PC-3 (cell line): ENCODE measurements around the gene GRK6. TPM values are rescaled to one million over a fixed set of nuclear protein-coding genes. Genes with fewer than 3 reads are reported as not detected.

Source experiments
- ATAC-seq: fragments of 200-7000 bp; cut with Tn5 transposase; 2 replicates; pipeline ENCODE4 v1.9.1; 2020; ENCODE audit warnings: mild to moderate bottlenecking, moderate library complexity
- BruUV-seq: library from RNA; stranded (reverse); fragments of 400-500 nt; replicated peaks from 2 replicates; lab custom pipeline; 2021; lab: Mats Ljungman, UMichigan
- CTCF ChIA-PET: fragments of 300-600 bp; sonication (Branson Sonifier 250); formaldehyde crosslinking; loops from one replicate; lab custom pipeline; 2022; ENCODE audit warnings: antibody characterized with exemption; lab: Charles Lee
- POLR2A ChIA-PET: fragments of 300-600 bp; sonication (Branson Sonifier 250); formaldehyde crosslinking; loops from one replicate; lab custom pipeline; 2022; ENCODE audit warnings: antibody characterized with exemption; ENCODE audit not compliant: unreplicated experiment; lab: Charles Lee
- DNase-seq: peaks from one replicate; pipeline ENCODE4 v3.0.0-alpha.2; 2015
- H2AFZ ChIP-seq: fragments of 300-600 bp; sonication (generic); 2 replicates; pipeline ENCODE4 v1.6.0; 2016; ENCODE audit warnings: antibody characterized with exemption, low read length
- H3F3A ChIP-seq: fragments of 300-600 bp; sonication (generic); one replicate; pipeline ENCODE4 v1.6.0; 2017; ENCODE audit warnings: antibody characterized with exemption, low read length, control low read depth, mild to moderate bottlenecking; ENCODE audit not compliant: unreplicated experiment
- H3K27ac ChIP-seq: fragments of 300-600 bp; sonication (generic); 2 replicates; pipeline ENCODE4 v1.5.1; 2016; ENCODE audit warnings: mild to moderate bottlenecking, low read length
- H3K27me3 ChIP-seq: fragments of 300-600 bp; sonication (generic); 2 replicates; pipeline ENCODE4 v1.6.1; 2016; ENCODE audit warnings: low read length, mixed read lengths
- H3K36me3 ChIP-seq: fragments of 300-600 bp; sonication (generic); 2 replicates; pipeline ENCODE4 v1.6.1; 2016; ENCODE audit warnings: low read depth, mixed run types, low read length, mixed read lengths
- H3K4me1 ChIP-seq: fragments of 300-600 bp; sonication (generic); 2 replicates; pipeline ENCODE4 v1.5.1; 2016; ENCODE audit warnings: low read length; ENCODE audit not compliant: insufficient read depth
- H3K4me2 ChIP-seq: fragments of 300-600 bp; sonication (generic); 2 replicates; pipeline ENCODE4 v1.6.0; 2016; ENCODE audit warnings: low read length
- H3K4me3 ChIP-seq: fragments of 300-600 bp; sonication (generic); 2 replicates; pipeline ENCODE4 v1.5.1; 2016; ENCODE audit warnings: mild to moderate bottlenecking, low read length, mixed read lengths
- H3K79me2 ChIP-seq: fragments of 300-600 bp; sonication (generic); 2 replicates; pipeline ENCODE4 v1.6.1; 2017; ENCODE audit warnings: low read length, mixed read lengths
- H3K9ac ChIP-seq: fragments of 300-600 bp; sonication (generic); 2 replicates; pipeline ENCODE4 v1.6.0; 2016; ENCODE audit warnings: mild to moderate bottlenecking, low read length
- H3K9me2 ChIP-seq: fragments of 300-600 bp; sonication (generic); replicated peaks from 2 replicates; pipeline ENCODE4 v1.6.1; 2016; ENCODE audit warnings: mixed run types, low read length, mixed read lengths
- H3K9me3 ChIP-seq: fragments of 300-600 bp; sonication (generic); 2 replicates; pipeline ENCODE4 v1.6.1; 2016; ENCODE audit warnings: low read length, mixed read lengths
- H4K20me1 ChIP-seq: fragments of 300-600 bp; sonication (generic); 2 replicates; pipeline ENCODE4 v1.6.1; 2016; ENCODE audit warnings: low read length, mixed read lengths
- CTCF ChIP-seq: fragments of 300-600 bp; sonication (generic); conservative IDR thresholded peaks from 2 replicates; pipeline ENCODE4 v1.5.1; 2017; ENCODE audit warnings: antibody characterized with exemption, low read depth, mild to moderate bottlenecking, low read length
- EZH2 ChIP-seq: fragments of 300-600 bp; sonication (generic); IDR thresholded peaks from one replicate; pipeline ENCODE4 v1.6.1; 2017; ENCODE audit warnings: antibody characterized with exemption, mild to moderate bottlenecking, low read length; ENCODE audit not compliant: unreplicated experiment
- EZH2phosphoT487 ChIP-seq: fragments of 300-600 bp; sonication (generic); IDR thresholded peaks from 2 replicates; pipeline ENCODE4 v1.6.1; 2018; ENCODE audit warnings: mild to moderate bottlenecking, antibody characterized with exemption, low read length, borderline replicate concordance
- intact Hi-C: fragments of 100-400 bp; cut with micrococcal nuclease; formaldehyde crosslinking; loops from 2 replicates; pipeline ENCODE4 v1.9.0; 2023
- total RNA-seq: library from RNA; depleted of rRNA; stranded (reverse); fragments of >200 nt; gene quantifications from 2 replicates; pipeline ENCODE4 v1.2.3, GENCODE V29; 2014

GRK6 gene
- total RNA-seq, 1 experiment from 2014 or later = 69.9 TPM

GRCh38 chr5:177388521-177389052 is 37.9 kb upstream of the GRK6 start:
- H3K9me3 ChIP-seq = no peaks in the 10 kb centered on the region
- no peak for ATAC-seq
- H3K4me3 ChIP-seq = peak overlapping the region; percentile 18; the same call in 1 of the 2 replicates
- no peaks in the 10 kb centered on the region for H3K27me3 ChIP-seq
- no peaks in the 10 kb centered on the region for H3K9me2 ChIP-seq
- peak overlapping the region; percentile 53 for H3K9ac ChIP-seq
- peaks cover 27% of the 10 kb centered on the region for H3K4me1 ChIP-seq
- POLR2A ChIA-PET = no interaction called here
- no peaks in the 10 kb centered on the region for H3K79me2 ChIP-seq
- TF ChIP-seq CTCF (no peak), EZH2phosphoT487 (no peak), EZH2 (no peak)
- H3K36me3 ChIP-seq = no peaks in the 10 kb centered on the region
- no peak overlapping the region for H2AFZ ChIP-seq
- H3K4me2 ChIP-seq = peak overlapping the region; percentile 72
- H4K20me1 ChIP-seq = no peaks in the 10 kb centered on the region
- BruUV-seq = no TSS peak
- intact Hi-C loops = no loop called here
- no peaks in the 10 kb centered on the region for H3F3A ChIP-seq
- no peak for DNase-seq
- CTCF ChIA-PET = interaction anchor here (0.8 to 2.3 kb wide), 5 partner anchors 14 to 64 kb away, joined by 3 to 35 read pairs (median 6); no protein-coding TSS in a partner anchor
- peak overlapping the region; percentile 95 for H3K27ac ChIP-seq

- Histone ChIP-seq H3K4me2 (peak overlapping the region; percentile 72), H3K9me2 (no peaks in the 10 kb centered on the region), H3K9ac (peak overlapping the region; percentile 76), H3K4me3 (peak overlapping the region; percentile 24; the same call in 1 of the 2 replicates), H3K36me3 (no peaks in the 10 kb centered on the region), H3K9me3 (no peaks in the 10 kb centered on the region), H3F3A (no peaks in the 10 kb centered on the region), H2AFZ (peak overlapping the region; percentile 41), H4K20me1 (no peaks in the 10 kb centered on the region), H3K79me2 (no peaks in the 10 kb centered on the region), H3K27me3 (no peaks in the 10 kb centered on the region), H3K4me1 (peaks cover 27% of the 10 kb centered on the region), H3K27ac (peak overlapping the region; percentile 95)
- intact Hi-C loops = loop anchor here (1.0 kb wide), 3 partner anchors 13 to 112 kb away; no protein-coding TSS in a partner anchor
- POLR2A ChIA-PET = interaction anchor here (0.6 to 0.7 kb wide), 4 partner anchors 10 to 37 kb away, joined by 3 to 4 read pairs (median 3); no protein-coding TSS in a partner anchor
- peak; percentile 72 for ATAC-seq
- DNase-seq = peak; percentile 89
- TF ChIP-seq CTCF = no peak
- no peak for TF ChIP-seq EZH2phosphoT487
- TF ChIP-seq EZH2 = no peak
- CTCF ChIA-PET = interaction anchor here (0.6 to 2.3 kb wide), 11 partner anchors 13 to 88 kb away, joined by 3 to 35 read pairs (median 5); no protein-coding TSS in a partner anchor
- BruUV-seq = no TSS peak
Observed at GRCh38 chr5:177389241-177390169, 37.0 kb upstream of the GRK6 start.
